ENCODE data around the gene APPBP2.

GRCh38 chr17:60445144-60445543, 80.9 kb downstream of the APPBP2 start:
- TF ChIP-seq POLR2AphosphoS5 (IDR thresholded peaks at IDR 0.05; ENCODE audit: low read depth, low read length) (no peak), POLR2A (IDR thresholded peaks at IDR 0.05; ENCODE audit: low read depth, low read length) (no peak)

Measured in GM12891 (cell line).